Heart left ventricle (tissue), 16 donors: ENCODE measurements around the gene DTNA. TPM values are rescaled to one million over a fixed set of nuclear protein-coding genes. Genes with fewer than 3 reads are reported as not detected.
A peak's percentile ranks its signal among the peaks of the same experiment; 100 is the strongest.

ENCODE experiments used
- ATAC-seq, 4 donors: fragments of 200-7000 bp; cut with Tn5 transposase; one replicate each; pipeline ENCODE4 v1.9.1; 2020 to 2022; ENCODE audit warnings: moderate library complexity in 4 of 4, mild to moderate bottlenecking in 3 of 4, moderate number of reproducible peaks in 1 of 4
- DNase-seq, 5 donors: peaks; one replicate each; pipeline ENCODE4 v3.0.0-alpha.2; 2020
- H3K27ac ChIP-seq, 12 donors: fragments of 200-600 bp; sonication (generic) in 4 of 12; one replicate each; pipeline versions ENCODE4 v1.5.0 to v1.8.0; 2016 to 2022; ENCODE audit warnings: mild to moderate bottlenecking in 2 of 12
- H3K27me3 ChIP-seq, 9 donors: fragments of 200-600 bp; sonication (generic) in 2 of 9; one replicate each; pipeline versions ENCODE4 v1.5.1 to v1.8.0; 2016 to 2022; ENCODE audit warnings: mild to moderate bottlenecking in 3 of 9
- H3K36me3 ChIP-seq, 9 donors: fragments of 200-600 bp; sonication (generic) in 2 of 9; one replicate each; pipeline versions ENCODE4 v1.5.0 to v1.8.0; 2018 to 2022; ENCODE audit warnings: mild to moderate bottlenecking in 2 of 9
- H3K4me1 ChIP-seq, 12 donors: fragments of 200-600 bp; sonication (generic) in 4 of 12; one replicate each; pipeline versions ENCODE4 v1.5.0 to v1.8.0; 2016 to 2022; ENCODE audit warnings: mild to moderate bottlenecking in 3 of 12
- H3K4me3 ChIP-seq, 12 donors: fragments of 200-600 bp; sonication (generic) in 4 of 12; one replicate each; pipeline versions ENCODE4 v1.5.0 to v1.8.0; 2017 to 2022; ENCODE audit warnings: mild to moderate bottlenecking in 9 of 12, moderate library complexity in 4 of 12
- H3K9me3 ChIP-seq, 12 donors: fragments of 200-600 bp; sonication (generic) in 4 of 12; one replicate each; pipeline versions ENCODE4 v1.5.0 to v1.8.0; 2016 to 2022; ENCODE audit warnings: mild to moderate bottlenecking in 1 of 12
- POLR2A ChIP-seq, 2 donors: fragments of 450-650 bp; IDR thresholded peaks; one replicate each; pipeline ENCODE4 v1.6.1; 2017; ENCODE audit warnings: antibody characterized with exemption in 2 of 2, mild to moderate bottlenecking in 2 of 2, moderate library complexity in 2 of 2
- WGBS, 4 donors: extraction: QIAGEN DNeasy Blood & Tissue Kit in 2 of 4; methylation state at CpG; one replicate each; pipeline versions ENCODE4 v1.1.5 to v1.1.7; 2013 to 2018; 5-methylcytosine and 5-hydroxymethylcytosine counted together
- intact Hi-C, 10 donors: fragments of 100-400 bp; cut with DNase I; formaldehyde crosslinking; loops; one replicate each; pipeline versions ENCODE4 v1.11.1 to v1.14.2; 2022
- polyA plus RNA-seq, 2 donors: library from polyadenylated mRNA; stranded (reverse); fragments of 200-250 nt; gene quantifications; one replicate each; pipeline ENCODE4 v1.2.3, GENCODE V29; 2013
- total RNA-seq, 9 donors: library from RNA; depleted of rRNA in 2 of 9; stranded (reverse); fragments of >200 nt in 2 of 9; fragmentation: NEBNext Ultra II Directional in 3 of 9; extraction: Animal tissue kit (Norgen Biotek cat#: 25700) in 3 of 9; gene quantifications; one replicate each; pipeline versions ENCODE4 v1.1.0 to v1.2.4, GENCODE V29; 2016 to 2023
- TF ChIP-seq, protein P1 (sequence below), 12 donors: fragments of 200-600 bp; sonication (generic) in 4 of 12; IDR thresholded peaks; one replicate each; pipeline versions ENCODE4 v1.5.0 to v1.8.0; 2018 to 2022; ENCODE audit warnings: antibody characterized with exemption in 12 of 12, mild to moderate bottlenecking in 5 of 12
- donor health status: ischemic (EF 13 %, LVEDD 7.1; RV severe dilation, severe dysfunction).
- donor health status: healthy with polysubstance abuse.
- donor health status: DM: no; HTN: yes; CAD: no.
- donor health status: DM: no; HTN: no; CAD: no.
- donor health status: ischemic (EF 25% LVEDD 6.9; RV normal size, moderate dysfunction).
- donor health status: ischemic (EF 25% LVEDD 5.7; RV mildly dilated, moderate dysfunction).
- donor health status: healthy.
- donor health status: DM: yes; HTN: yes; CAD: no.
- donor health status: ischemic (EF 35%, LVEDD 5.7; RV mildly dilated, moderate dysfunction).
- donor health status: nonischemic (EF 11% LVEDD 7.7; RV severe dilation, severe dysfunction).
- donor health status: DM: yes; HTN: yes; CAD: no.
- donor health status: PGD.
- donor health status: ischemic (EF 29% LVEDD 5.4; RV normal size, mild dysfunction).
- donor health status: nonischemic (EF 23%, LVEDD 6.1; RV moderate dilation, normal function).

The DTNA gene
- total and polyA plus RNA-seq, 11 donors, result 92.6 to 220 (median 181) TPM

DNA sequence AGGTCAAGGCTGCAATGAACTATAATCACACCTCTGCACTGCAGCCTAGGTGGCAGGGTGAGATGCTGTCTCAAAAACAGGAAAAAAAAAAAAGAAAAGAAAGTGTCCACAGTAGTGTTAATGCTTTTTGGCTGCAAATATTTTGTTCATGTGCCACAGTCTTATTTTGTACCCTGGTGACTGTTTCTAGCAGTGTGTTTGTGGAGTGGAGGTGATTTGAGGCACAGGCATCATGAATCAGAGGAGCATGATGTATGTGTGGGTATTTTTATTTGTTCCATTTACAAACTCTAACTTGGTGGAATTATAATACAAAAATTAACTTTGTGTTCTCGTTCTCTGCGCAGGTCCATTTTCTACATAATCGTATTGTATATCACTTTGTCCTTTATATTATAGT, 30.6 kb downstream of the DTNA start:
- Histone ChIP-seq H3K27ac (peak overlapping the region in 1 of 12 donors; percentile 11), H3K9me3 (no peaks in the 10 kb centered on the region), H3K36me3 (no peaks in the 10 kb centered on the region), H3K4me3 (no peak overlapping the region), H3K27me3 (no peaks in the 10 kb centered on the region), H3K4me1 (peaks cover 3 to 59% (median 17%) of the 10 kb centered on the region in 12 donors)
- WGBS, 4 donors, result 75 to 95% (median 86%) methylated on average over 3 of the region's 3 CpGs
- no peak for DNase-seq
- intact Hi-C loops, result no loop called here
- TF ChIP-seq, protein P1, sequence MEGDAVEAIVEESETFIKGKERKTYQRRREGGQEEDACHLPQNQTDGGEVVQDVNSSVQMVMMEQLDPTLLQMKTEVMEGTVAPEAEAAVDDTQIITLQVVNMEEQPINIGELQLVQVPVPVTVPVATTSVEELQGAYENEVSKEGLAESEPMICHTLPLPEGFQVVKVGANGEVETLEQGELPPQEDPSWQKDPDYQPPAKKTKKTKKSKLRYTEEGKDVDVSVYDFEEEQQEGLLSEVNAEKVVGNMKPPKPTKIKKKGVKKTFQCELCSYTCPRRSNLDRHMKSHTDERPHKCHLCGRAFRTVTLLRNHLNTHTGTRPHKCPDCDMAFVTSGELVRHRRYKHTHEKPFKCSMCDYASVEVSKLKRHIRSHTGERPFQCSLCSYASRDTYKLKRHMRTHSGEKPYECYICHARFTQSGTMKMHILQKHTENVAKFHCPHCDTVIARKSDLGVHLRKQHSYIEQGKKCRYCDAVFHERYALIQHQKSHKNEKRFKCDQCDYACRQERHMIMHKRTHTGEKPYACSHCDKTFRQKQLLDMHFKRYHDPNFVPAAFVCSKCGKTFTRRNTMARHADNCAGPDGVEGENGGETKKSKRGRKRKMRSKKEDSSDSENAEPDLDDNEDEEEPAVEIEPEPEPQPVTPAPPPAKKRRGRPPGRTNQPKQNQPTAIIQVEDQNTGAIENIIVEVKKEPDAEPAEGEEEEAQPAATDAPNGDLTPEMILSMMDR (IDR thresholded peaks at IDR 0.05), result no peak
- TF ChIP-seq POLR2A (IDR thresholded peaks at IDR 0.05), result no peak
- ATAC-seq, result peak in 2 of 4 donors; percentile 27 to 29

DNA sequence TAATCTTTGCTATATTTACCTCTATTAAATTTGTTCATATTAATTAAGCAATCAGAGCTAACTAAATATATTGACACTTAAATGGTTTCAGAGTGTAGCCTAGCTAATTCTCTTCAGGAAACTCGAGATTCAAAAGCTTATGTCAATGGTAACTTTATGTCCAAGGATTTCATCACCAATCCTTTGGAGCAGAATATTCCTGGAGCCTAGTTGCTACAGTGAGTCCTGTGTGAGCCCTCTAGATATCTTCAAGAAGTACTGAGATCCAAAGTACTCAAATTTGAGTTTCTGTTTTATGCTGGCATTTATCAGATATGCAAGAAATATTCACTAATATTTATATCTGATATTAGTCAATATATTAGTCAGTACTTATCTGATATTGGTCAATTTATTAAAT, 31.3 kb downstream of the DTNA start:
- Histone ChIP-seq H3K36me3 (no peaks in the 10 kb centered on the region), H3K4me1 (peaks cover 3 to 61% (median 19%) of the 10 kb centered on the region in 12 donors), H3K4me3 (no peak overlapping the region), H3K9me3 (no peaks in the 10 kb centered on the region), H3K27ac (no peak overlapping the region), H3K27me3 (no peaks in the 10 kb centered on the region)
- intact Hi-C loops, result no loop called here
- TF ChIP-seq, protein P1 (IDR thresholded peaks at IDR 0.05), result no peak
- TF ChIP-seq POLR2A (IDR thresholded peaks at IDR 0.05), result no peak
- whole genome bisulfite sequencing, 4 donors, result 77 to 84% (median 83%) methylated on average over 1 of the region's 1 CpG
- ATAC-seq, result no peak
- no peak for DNase-seq

- H3K4me3 ChIP-seq, result no peak overlapping the region
- peak overlapping the region in 5 of 12 donors; percentile 16 to 56 (median 22) for H3K27ac ChIP-seq
- ATAC-seq (peak; percentile 21 to 38 (median 25)), DNase-seq (no peak)
- no peaks in the 10 kb centered on the region for H3K27me3 ChIP-seq
- intact Hi-C loops, result no loop called here
- no peaks in the 10 kb centered on the region for H3K36me3 ChIP-seq
- peaks cover 3 to 68% (median 19%) of the 10 kb centered on the region in 12 donors for H3K4me1 ChIP-seq
- TF ChIP-seq POLR2A (IDR thresholded peaks at IDR 0.05), result no peak
- TF ChIP-seq, protein P1 (IDR thresholded peaks at IDR 0.05), result no peak
- 49 to 65% (median 64%) methylated on average over 5 of the region's 5 CpGs for WGBS, 4 donors
- no peaks in the 10 kb centered on the region for H3K9me3 ChIP-seq
These were observed 32.8 kb downstream of the DTNA start for GRCh38 chr18:34742891-34743341.

- intact Hi-C loops, result no loop called here
- TF ChIP-seq POLR2A (IDR thresholded peaks at IDR 0.05), result no peak
- TF ChIP-seq, protein P1 (IDR thresholded peaks at IDR 0.05), result no peak
- DNase-seq (no peak), ATAC-seq (no peak)
- peaks cover 0 to 52% (median 13%) of the 10 kb centered on the region in 12 donors for H3K4me1 ChIP-seq
- peaks cover 0 to 4% (median 0%) of the 10 kb centered on the region in 12 donors for H3K9me3 ChIP-seq
- H3K27me3 ChIP-seq, result no peaks in the 10 kb centered on the region
- no peak overlapping the region for H3K4me3 ChIP-seq
- WGBS, 4 donors, result 66 to 84% (median 76%) methylated on average over 4 of the region's 4 CpGs
- H3K36me3 ChIP-seq, result no peaks in the 10 kb centered on the region
- H3K27ac ChIP-seq, result no peak overlapping the region
These were observed 34.5 kb downstream of the DTNA start for GRCh38 chr18:34744569-34744968.
